Naive thymus-derived CD8-positive, alpha-beta T cell (primary cell): ENCODE measurements around the gene DYNC2H1. TPM values are rescaled to one million over a fixed set of nuclear protein-coding genes. Genes with fewer than 3 reads are reported as not detected.
A peak's percentile ranks its signal among the peaks of the same experiment; 100 is the strongest.
"Not testable (repeated sequence)": the region's sequence is repeated elsewhere in the genome, so short reads cannot be mapped to it uniquely, and the experiment has no call there.

Experiments used
- ATAC-seq, 2 donors: fragments of 150-1000 bp; cut with Tn5 transposase in 1 of 2; sonication (Bioruptor Pico), chemical (Tn5 transposase) in 1 of 2; 1 replicate in 1 of 2; 2 replicates in 1 of 2; pipeline ENCODE4 v1.10.0; 2021; ENCODE audit warnings: mild to moderate bottlenecking in 2 of 2, moderate library complexity in 2 of 2
- POLR2A ChIA-PET: fragments of 350-600 bp; sonication (Branson Sonifier 250); formaldehyde crosslinking; loops from one replicate; lab custom pipeline; 2021; ENCODE audit warnings: antibody characterized with exemption; lab: Charles Lee
- DNase-seq, 10 donors: peaks; one replicate each; pipeline versions ENCODE4 v3.0.0 to v3.0.0-alpha.2; 2020 to 2022
- H3K27ac Mint-ChIP-seq, 10 donors: one replicate each; pipeline ENCODE4 v1.8.0; 2020 to 2022; ENCODE audit warnings: mild to moderate bottlenecking in 10 of 10, mixed read lengths in 10 of 10, moderate library complexity in 4 of 10, inconsistent platforms in 1 of 10
- H3K27me3 Mint-ChIP-seq, 5 donors: one replicate each; pipeline ENCODE4 v1.8.0; 2021 to 2022; ENCODE audit warnings: mixed read lengths in 5 of 5
- H3K36me3 Mint-ChIP-seq, 3 donors: one replicate each; pipeline ENCODE4 v1.8.0; 2020 to 2022; ENCODE audit warnings: mixed read lengths in 3 of 3, mild to moderate bottlenecking in 2 of 3, inconsistent platforms in 1 of 3
- H3K4me1 Mint-ChIP-seq, 4 donors: one replicate each; pipeline ENCODE4 v1.8.0; 2021 to 2022; ENCODE audit warnings: mixed read lengths in 4 of 4
- H3K4me3 Mint-ChIP-seq, 10 donors: one replicate each; pipeline ENCODE4 v1.8.0; 2020 to 2022; ENCODE audit warnings: mild to moderate bottlenecking in 10 of 10, mixed read lengths in 10 of 10, moderate library complexity in 6 of 10, inconsistent platforms in 1 of 10
- H3K9me3 Mint-ChIP-seq, 9 donors: one replicate each; pipeline ENCODE4 v1.8.0; 2020 to 2022; ENCODE audit warnings: mixed read lengths in 9 of 9, mild to moderate bottlenecking in 3 of 9, inconsistent platforms in 1 of 9, moderate library complexity in 1 of 9
- polyA plus RNA-seq, 3 donors: library from polyadenylated mRNA; unstranded; fragments of 300-500 nt; fragmentation: Illumina TruSeq; gene quantifications; one replicate each; pipeline ENCODE4 v1.2.3, GENCODE V29; 2021
- total RNA-seq, 8 experiments: library from RNA in 2 of 8; stranded (reverse) in 2 of 8; gene quantifications; one replicate each; pipeline ENCODE4 v1.2.3 and lab custom pipeline; 2021 to 2026

DYNC2H1 gene
- total and polyA plus RNA-seq, 5 experiments from 2014 or later = 0.54 to 3.2 (median 0.99) TPM

GRCh38 chr11:103085758-103086365, 23.4 kb upstream of the DYNC2H1 start:
- Mint-ChIP-seq H3K27me3 (no peaks in the 10 kb centered on the region), H3K9me3 (no peaks in the 10 kb centered on the region), H3K36me3 (peaks cover 0 to 53% (median 12%) of the 10 kb centered on the region in 3 donors), H3K27ac (peak overlapping the region in 1 of 10 donors; percentile 42), H3K4me1 (peaks cover 9 to 32% (median 25%) of the 10 kb centered on the region in 4 donors), H3K4me3 (no peak overlapping the region)
- ATAC-seq = no peak
- POLR2A ChIA-PET = no interaction called here
- DNase-seq = no peak

- POLR2A ChIA-PET = no interaction called here
- H3K27ac Mint-ChIP-seq = no peak overlapping the region
These were observed 22.8 kb upstream of the DYNC2H1 start for GRCh38 chr11:103086461-103086860.

GRCh38 chr11:103091064-103091800, 18.0 kb upstream of the DYNC2H1 start:
- POLR2A ChIA-PET = interaction anchor here (0.9 to 3.8 kb wide), 3 partner anchors 10 to 18 kb away, joined by 3 to 58 read pairs (median 9); partner anchors contain the start of gene DYNC2H1
- Mint-ChIP-seq H3K27me3 (peaks cover 13 to 30% (median 19%) of the 10 kb centered on the region in 5 donors), H3K36me3 (peaks cover 8 to 17% (median 12%) of the 10 kb centered on the region in 3 donors), H3K4me3 (peak overlapping the region; percentile 88 to 98 (median 94)), H3K27ac (peak overlapping the region; percentile 95 to 99 (median 97)), H3K9me3 (peaks cover 0 to 10% (median 0%) of the 10 kb centered on the region in 9 donors), H3K4me1 (peaks cover 13 to 40% (median 33%) of the 10 kb centered on the region in 4 donors)
- ATAC-seq (peak; percentile 51 to 54), DNase-seq (peak in 9 of 10 donors; percentile 9 to 68 (median 27))

More at GRCh38 chr11:103086461-103086860, 22.8 kb upstream of the DYNC2H1 start:
- Mint-ChIP-seq H3K36me3 (peaks cover 0 to 51% (median 12%) of the 10 kb centered on the region in 3 donors), H3K9me3 (no peaks in the 10 kb centered on the region), H3K27me3 (no peaks in the 10 kb centered on the region), H3K4me1 (peaks cover 9 to 35% (median 30%) of the 10 kb centered on the region in 4 donors), H3K4me3 (peak overlapping the region in 1 of 10 donors; percentile 52)
- ATAC-seq (no peak), DNase-seq (no peak)

- Mint-ChIP-seq H3K9me3 (peaks cover 0 to 10% (median 0%) of the 10 kb centered on the region in 9 donors), H3K27me3 (peaks cover 17 to 38% (median 24%) of the 10 kb centered on the region in 5 donors), H3K4me3 (peak within 1 kb of the TSS; percentile 88 to 98 (median 94)), H3K27ac (peak within 1 kb of the TSS; percentile 95 to 99 (median 97)), H3K4me1 (peaks cover 11 to 37% (median 29%) of the 10 kb centered on the region in 4 donors), H3K36me3 (peaks cover 5 to 14% (median 12%) of the 10 kb centered on the region in 3 donors)
- DNase-seq (peak; percentile 88 to 97 (median 94)), ATAC-seq (peak; percentile 95 to 96)
- POLR2A ChIA-PET = interaction anchor here (0.6 to 3.8 kb wide), 5 partner anchors 9 to 55 kb away, joined by 3 to 58 read pairs (median 4); partner anchors contain the start of gene DYNC2H1
These were observed 17.3 kb upstream of the DYNC2H1 start, which contains the start of gene DCUN1D5 for GRCh38 chr11:103091801-103092524. Gene DCUN1D5 (minus strand): TSS chr11:103092160. CDS start chr11:103091872, 288 bp downstream.

GRCh38 chr11:103097279-103097678, 11.9 kb upstream of the DYNC2H1 start:
- DNase-seq (no peak), ATAC-seq (no peak)
- Mint-ChIP-seq H3K27me3 (peaks cover 28 to 86% (median 49%) of the 10 kb centered on the region in 5 donors), H3K4me3 (no peak overlapping the region), H3K36me3 (peaks cover 0 to 15% (median 2%) of the 10 kb centered on the region in 3 donors), H3K27ac (no peak overlapping the region), H3K9me3 (peaks cover 0 to 10% (median 0%) of the 10 kb centered on the region in 9 donors), H3K4me1 (peaks cover 5 to 6% (median 6%) of the 10 kb centered on the region in 4 donors)
- POLR2A ChIA-PET = no interaction called here

- peaks cover 5 to 16% (median 10%) of the 10 kb centered on the region in 4 donors for H3K4me1 Mint-ChIP-seq
- no peaks in the 10 kb centered on the region for H3K36me3 Mint-ChIP-seq
- DNase-seq (peak in 1 of 10 donors; percentile 2), ATAC-seq (peak; percentile 12 to 15)
- H3K9me3 Mint-ChIP-seq = no peaks in the 10 kb centered on the region
- H3K4me3 Mint-ChIP-seq = peak overlapping the region; percentile 88 to 99 (median 96)
- peaks cover 0 to 3% (median 0%) of the 10 kb centered on the region in 5 donors for H3K27me3 Mint-ChIP-seq
- POLR2A ChIA-PET = interaction anchor here (1.4 to 2.3 kb wide), 2 partner anchors 19 to 23 kb away, joined by 3 to 58 read pairs; partner anchors contain the start of gene DCUN1D5
- H3K27ac Mint-ChIP-seq = peak overlapping the region; percentile 84 to 98 (median 96)
These were observed 677 bp downstream of the DYNC2H1 start for GRCh38 chr11:103109818-103110388.

GRCh38 chr11:103110391-103110790, 1.2 kb downstream of the DYNC2H1 start:
- H3K9me3 Mint-ChIP-seq = no peaks in the 10 kb centered on the region
- peak overlapping the region in 4 of 10 donors; percentile 96 to 98 (median 96) for H3K27ac Mint-ChIP-seq
- H3K27me3 Mint-ChIP-seq = peaks cover 0 to 3% (median 0%) of the 10 kb centered on the region in 5 donors
- H3K4me1 Mint-ChIP-seq = peaks cover 5 to 16% (median 10%) of the 10 kb centered on the region in 4 donors
- peak overlapping the region; percentile 35 to 99 (median 96) for H3K4me3 Mint-ChIP-seq
- POLR2A ChIA-PET = no interaction called here
- ATAC-seq (no peak), DNase-seq (no peak)
- H3K36me3 Mint-ChIP-seq = no peaks in the 10 kb centered on the region

- DNase-seq (no peak), ATAC-seq (no peak)
- POLR2A ChIA-PET = no interaction called here
- no peaks in the 10 kb centered on the region for H3K27me3 Mint-ChIP-seq
- no peaks in the 10 kb centered on the region for H3K36me3 Mint-ChIP-seq
- peaks cover 5 to 16% (median 10%) of the 10 kb centered on the region in 4 donors for H3K4me1 Mint-ChIP-seq
- no peak overlapping the region for H3K4me3 Mint-ChIP-seq
- no peak overlapping the region for H3K27ac Mint-ChIP-seq
- no peaks in the 10 kb centered on the region for H3K9me3 Mint-ChIP-seq
These were observed 2.2 kb downstream of the DYNC2H1 start for GRCh38 chr11:103111400-103111799.

- no peak overlapping the region for H3K27ac Mint-ChIP-seq
- POLR2A ChIA-PET = no interaction called here
- H3K27me3 Mint-ChIP-seq = no peaks in the 10 kb centered on the region
- H3K4me1 Mint-ChIP-seq = peaks cover 5 to 16% (median 10%) of the 10 kb centered on the region in 4 donors
- no peak overlapping the region for H3K4me3 Mint-ChIP-seq
- no peaks in the 10 kb centered on the region for H3K36me3 Mint-ChIP-seq
- no peak for ATAC-seq
- no peaks in the 10 kb centered on the region for H3K9me3 Mint-ChIP-seq
- DNase-seq = no peak
These were observed 3.1 kb downstream of the DYNC2H1 start for GRCh38 chr11:103112364-103112763.

GRCh38 chr11:103114836-103115235, 5.6 kb downstream of the DYNC2H1 start:
- peaks cover 0 to 6% (median under 1%) of the 10 kb centered on the region in 4 donors for H3K4me1 Mint-ChIP-seq
- no peak overlapping the region for H3K27ac Mint-ChIP-seq
- no peaks in the 10 kb centered on the region for H3K36me3 Mint-ChIP-seq
- no peaks in the 10 kb centered on the region for H3K9me3 Mint-ChIP-seq
- no peak for DNase-seq
- H3K27me3 Mint-ChIP-seq = no peaks in the 10 kb centered on the region
- H3K4me3 Mint-ChIP-seq = no peak overlapping the region
- POLR2A ChIA-PET = no interaction called here
- ATAC-seq = no peak

- Mint-ChIP-seq H3K4me3 (no peak overlapping the region), H3K4me1 (no peaks in the 10 kb centered on the region), H3K27ac (no peak overlapping the region), H3K36me3 (peaks cover 0 to 18% (median 4%) of the 10 kb centered on the region in 3 donors), H3K27me3 (no peaks in the 10 kb centered on the region), H3K9me3 (no peaks in the 10 kb centered on the region)
- DNase-seq (no peak), ATAC-seq (no peak)
- POLR2A ChIA-PET = no interaction called here
These were observed 16.2 kb downstream of the DYNC2H1 start for GRCh38 chr11:103125462-103125861.

GRCh38 chr11:103141986-103142385, 32.8 kb downstream of the DYNC2H1 start:
- DNase-seq, H3K27me3 Mint-ChIP-seq, H3K27ac Mint-ChIP-seq, H3K4me3 Mint-ChIP-seq, H3K4me1 Mint-ChIP-seq, ATAC-seq, POLR2A ChIA-PET, H3K9me3 Mint-ChIP-seq: not testable (repeated sequence)
- peaks cover 0 to 17% (median 10%) of the 10 kb centered on the region in 3 donors for H3K36me3 Mint-ChIP-seq
